Nephron progenitor cell (in vitro differentiated cells): ENCODE measurements around the gene SLC18A2.

ENCODE experiments used
- DNase-seq: peaks from one replicate; pipeline ENCODE4 v3.0.0; 2021
- H3K27ac Mint-ChIP-seq: 2 replicates; pipeline ENCODE4 v1.8.0; 2021; ENCODE audit warnings: mild to moderate bottlenecking, moderate library complexity, mixed read lengths
- H3K27me3 Mint-ChIP-seq: 2 replicates; pipeline ENCODE4 v1.8.0; 2021; ENCODE audit warnings: mild to moderate bottlenecking, low read depth, mixed read lengths; ENCODE audit not compliant: poor library complexity
- H3K36me3 Mint-ChIP-seq: 2 replicates; pipeline ENCODE4 v1.8.0; 2021; ENCODE audit warnings: low read depth, mixed read lengths
- H3K4me1 Mint-ChIP-seq: 2 replicates; pipeline ENCODE4 v1.8.0; 2021; ENCODE audit warnings: mixed read lengths
- H3K4me3 Mint-ChIP-seq: 2 replicates; pipeline ENCODE4 v1.8.0; 2021; ENCODE audit warnings: mild to moderate bottlenecking, moderate library complexity, mixed read lengths
- H3K9me3 Mint-ChIP-seq: 2 replicates; pipeline ENCODE4 v1.8.0; 2021; ENCODE audit warnings: mild to moderate bottlenecking, moderate library complexity, mixed read lengths
- TF ChIP-seq, protein P1 (sequence below): fragments of 200-600 bp; sonication (generic); IDR thresholded peaks from 2 replicates; pipeline ENCODE4 v1.5.0; 2021; ENCODE audit warnings: antibody characterized with exemption

The SLC18A2 gene

DNA sequence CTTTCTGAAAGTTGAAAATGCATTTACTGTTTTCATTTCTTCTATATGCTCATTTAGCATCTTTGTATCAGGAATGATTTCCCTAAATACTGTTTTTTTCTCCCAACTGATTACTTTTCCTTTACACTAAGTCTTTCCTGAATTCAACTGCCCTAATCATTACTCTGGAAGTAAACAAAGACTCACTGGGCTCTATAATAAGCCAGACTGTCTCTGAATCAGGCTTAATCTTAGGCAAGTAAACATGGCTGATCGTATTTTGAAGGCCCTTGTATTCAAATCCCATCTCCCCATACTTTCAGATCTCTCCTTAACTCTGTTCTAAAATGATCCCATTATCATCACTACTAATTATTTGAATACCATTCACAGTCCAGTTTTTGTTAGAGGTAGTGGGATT is 72.7 kb downstream of the SLC18A2 start:
- Mint-ChIP-seq H3K27ac (no peak overlapping the region), H3K9me3 (no peaks in the 10 kb centered on the region), H3K36me3 (peaks cover 17% of the 10 kb centered on the region), H3K27me3 (no peaks in the 10 kb centered on the region), H3K4me1 (peaks cover 5% of the 10 kb centered on the region), H3K4me3 (no peak overlapping the region)
- TF ChIP-seq, protein P1, sequence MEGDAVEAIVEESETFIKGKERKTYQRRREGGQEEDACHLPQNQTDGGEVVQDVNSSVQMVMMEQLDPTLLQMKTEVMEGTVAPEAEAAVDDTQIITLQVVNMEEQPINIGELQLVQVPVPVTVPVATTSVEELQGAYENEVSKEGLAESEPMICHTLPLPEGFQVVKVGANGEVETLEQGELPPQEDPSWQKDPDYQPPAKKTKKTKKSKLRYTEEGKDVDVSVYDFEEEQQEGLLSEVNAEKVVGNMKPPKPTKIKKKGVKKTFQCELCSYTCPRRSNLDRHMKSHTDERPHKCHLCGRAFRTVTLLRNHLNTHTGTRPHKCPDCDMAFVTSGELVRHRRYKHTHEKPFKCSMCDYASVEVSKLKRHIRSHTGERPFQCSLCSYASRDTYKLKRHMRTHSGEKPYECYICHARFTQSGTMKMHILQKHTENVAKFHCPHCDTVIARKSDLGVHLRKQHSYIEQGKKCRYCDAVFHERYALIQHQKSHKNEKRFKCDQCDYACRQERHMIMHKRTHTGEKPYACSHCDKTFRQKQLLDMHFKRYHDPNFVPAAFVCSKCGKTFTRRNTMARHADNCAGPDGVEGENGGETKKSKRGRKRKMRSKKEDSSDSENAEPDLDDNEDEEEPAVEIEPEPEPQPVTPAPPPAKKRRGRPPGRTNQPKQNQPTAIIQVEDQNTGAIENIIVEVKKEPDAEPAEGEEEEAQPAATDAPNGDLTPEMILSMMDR = no peak
- DNase-seq = no peak

DNA sequence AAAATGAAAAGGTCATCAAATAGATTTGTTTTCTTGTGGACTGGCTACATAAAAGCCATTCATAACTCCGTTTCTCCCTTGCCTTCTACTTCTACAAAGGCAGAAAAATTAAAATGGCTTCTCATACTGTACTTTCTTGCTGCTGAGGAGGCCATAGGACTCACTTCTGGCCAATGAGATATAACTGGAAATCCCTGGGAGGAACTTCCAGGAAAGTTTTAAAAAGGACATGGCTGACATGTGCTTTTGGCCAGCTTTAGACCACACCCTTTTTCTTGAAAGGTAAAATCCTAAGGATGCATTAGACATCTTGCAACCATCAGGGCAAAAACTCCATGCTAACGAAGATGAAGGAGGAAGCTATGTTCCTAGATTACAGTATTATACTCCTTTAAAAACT is 75.8 kb downstream of the SLC18A2 start:
- Mint-ChIP-seq H3K4me3 (no peak overlapping the region), H3K36me3 (peaks cover 17% of the 10 kb centered on the region), H3K27ac (no peak overlapping the region), H3K27me3 (no peaks in the 10 kb centered on the region), H3K9me3 (no peaks in the 10 kb centered on the region), H3K4me1 (no peaks in the 10 kb centered on the region)
- TF ChIP-seq, protein P1 = no peak
- DNase-seq = no peak

DNA sequence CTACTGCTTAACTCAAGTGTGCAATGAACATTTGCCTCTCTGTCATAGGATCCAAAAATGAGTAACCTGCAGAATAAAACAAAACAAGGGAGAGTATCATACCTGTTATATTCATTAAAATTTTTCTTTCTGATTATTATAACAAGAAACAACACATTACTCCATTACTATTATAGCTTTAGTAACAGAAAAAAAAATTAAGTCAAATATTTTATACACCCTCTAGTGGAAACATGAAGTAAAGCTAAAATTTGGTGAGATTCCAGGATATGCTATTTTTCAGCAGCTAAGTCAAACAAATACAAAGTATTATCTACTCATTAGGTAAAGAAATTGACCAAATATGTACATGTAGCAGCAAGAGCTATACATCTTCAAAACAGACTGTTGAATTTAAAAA is 78.0 kb downstream of the SLC18A2 start:
- Mint-ChIP-seq H3K4me1 (peaks cover 7% of the 10 kb centered on the region), H3K27me3 (no peaks in the 10 kb centered on the region), H3K9me3 (no peaks in the 10 kb centered on the region), H3K27ac (no peak overlapping the region), H3K36me3 (peaks cover 3% of the 10 kb centered on the region), H3K4me3 (no peak overlapping the region)
- no peak for DNase-seq
- TF ChIP-seq, protein P1 = peak; percentile 33

DNA sequence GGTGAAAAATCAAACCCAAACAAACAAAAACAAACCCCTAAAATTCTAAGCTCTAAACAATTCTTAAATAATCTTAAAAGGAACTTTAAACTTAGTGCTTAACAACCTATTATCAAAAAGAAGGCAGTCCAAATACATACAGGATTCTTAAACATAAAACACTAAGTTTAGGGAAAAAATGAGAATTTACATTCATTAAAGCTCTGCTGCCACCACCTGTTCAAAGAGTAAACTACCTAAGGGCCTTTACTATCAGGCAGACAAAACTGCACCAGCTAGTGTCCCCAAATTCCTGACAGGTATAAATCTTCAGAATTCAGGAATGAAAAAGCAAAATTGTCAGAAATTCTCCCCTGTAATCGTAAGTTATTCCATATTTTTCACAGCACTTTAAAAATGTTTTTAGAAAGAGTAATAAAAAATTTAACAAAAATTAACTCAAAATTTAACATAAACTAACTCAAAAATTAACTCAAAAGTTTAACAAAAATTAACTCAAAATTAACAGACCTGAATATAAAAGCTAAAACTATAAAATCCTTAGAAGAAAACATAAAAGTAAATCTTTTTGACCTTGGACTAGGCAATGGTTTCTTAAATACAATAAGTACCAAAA is 79.2 kb downstream of the SLC18A2 start:
- TF ChIP-seq, protein P1 = peak; percentile 61
- peak; percentile 4 for DNase-seq
- no peak overlapping the region for H3K27ac Mint-ChIP-seq
- H3K36me3 Mint-ChIP-seq = peaks cover 8% of the 10 kb centered on the region
- H3K4me3 Mint-ChIP-seq = no peak overlapping the region
- H3K27me3 Mint-ChIP-seq = no peaks in the 10 kb centered on the region
- H3K9me3 Mint-ChIP-seq = peaks cover 4% of the 10 kb centered on the region
- H3K4me1 Mint-ChIP-seq = peaks cover 7% of the 10 kb centered on the region

DNA sequence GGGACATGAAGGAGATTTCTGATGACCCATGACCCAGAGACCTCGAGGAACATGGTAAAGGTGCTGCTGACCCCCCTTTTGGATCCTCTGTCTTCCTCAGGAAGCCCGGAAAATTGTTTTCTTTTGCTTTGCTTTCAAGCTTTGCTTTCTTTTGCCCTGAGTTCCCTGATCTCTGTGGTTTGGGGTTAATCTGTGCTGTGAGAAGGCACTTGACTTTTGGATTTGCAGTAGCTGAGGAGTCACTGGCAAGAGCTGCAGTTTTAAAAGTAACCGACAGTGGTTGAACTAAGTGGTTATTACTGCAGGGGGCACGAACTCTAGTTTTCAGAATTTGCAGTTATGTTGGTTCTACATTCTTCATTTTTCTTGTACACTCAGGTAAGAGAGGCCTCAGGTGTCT is 81.3 kb downstream of the SLC18A2 start:
- H3K9me3 Mint-ChIP-seq = peaks cover 12% of the 10 kb centered on the region
- DNase-seq = no peak
- no peaks in the 10 kb centered on the region for H3K27me3 Mint-ChIP-seq
- H3K4me1 Mint-ChIP-seq = peaks cover 7% of the 10 kb centered on the region
- TF ChIP-seq, protein P1 = no peak
- H3K36me3 Mint-ChIP-seq = peaks cover 23% of the 10 kb centered on the region
- H3K4me3 Mint-ChIP-seq = no peak overlapping the region
- no peak overlapping the region for H3K27ac Mint-ChIP-seq

DNA sequence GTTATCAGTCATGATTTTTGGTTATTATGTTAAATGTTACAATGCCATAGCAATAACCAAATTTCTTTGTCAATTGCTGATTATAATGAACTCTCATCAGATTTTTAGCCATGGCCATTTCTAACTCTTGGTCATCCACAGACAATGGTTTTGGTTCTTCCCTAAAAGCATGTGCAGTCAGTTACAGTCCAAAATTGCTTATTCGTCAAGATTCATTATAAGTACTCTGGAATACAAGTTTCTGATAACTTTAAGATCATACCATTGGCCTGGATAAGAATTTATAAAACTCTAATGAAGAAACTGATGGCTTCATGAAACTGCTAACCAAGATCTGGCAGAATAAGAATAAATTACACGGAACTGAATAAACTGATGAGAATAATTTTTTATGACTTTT is 83.5 kb downstream of the SLC18A2 start:
- DNase-seq = no peak
- no peak overlapping the region for H3K27ac Mint-ChIP-seq
- TF ChIP-seq, protein P1 = no peak
- no peaks in the 10 kb centered on the region for H3K27me3 Mint-ChIP-seq
- peaks cover 12% of the 10 kb centered on the region for H3K9me3 Mint-ChIP-seq
- H3K36me3 Mint-ChIP-seq = peaks cover 25% of the 10 kb centered on the region
- no peak overlapping the region for H3K4me3 Mint-ChIP-seq
- peaks cover 7% of the 10 kb centered on the region for H3K4me1 Mint-ChIP-seq
